Naive B cell (primary cell): Measurements from ENCODE around the gene PPARA. TPM values are rescaled to one million over a fixed set of nuclear protein-coding genes. Genes with fewer than 3 reads are reported as not detected.

Source experiments
- ATAC-seq, 2 donors: fragments of 150-1000 bp; cut with Tn5 transposase; 2 replicates each; pipeline ENCODE4 v1.10.0; 2021; ENCODE audit warnings: low read depth in 2 of 2, mild to moderate bottlenecking in 2 of 2, moderate library complexity in 2 of 2
- DNase-seq: peaks from one replicate; pipeline ENCODE4 v3.0.0; 2022
- H3K27ac Mint-ChIP-seq, 6 donors: one replicate each; pipeline ENCODE4 v1.8.0; 2020 to 2022; ENCODE audit warnings: mild to moderate bottlenecking in 6 of 6, mixed read lengths in 6 of 6, moderate library complexity in 5 of 6, inconsistent platforms in 2 of 6
- H3K27me3 Mint-ChIP-seq, 3 donors: one replicate each; pipeline ENCODE4 v1.8.0; 2021 to 2022; ENCODE audit warnings: mixed read lengths in 3 of 3, mild to moderate bottlenecking in 1 of 3
- H3K36me3 Mint-ChIP-seq, 2 donors: one replicate each; pipeline ENCODE4 v1.8.0; 2020 to 2022; ENCODE audit warnings: mixed read lengths in 2 of 2, inconsistent platforms in 1 of 2, mild to moderate bottlenecking in 1 of 2
- H3K4me1 Mint-ChIP-seq, 3 donors: one replicate each; pipeline ENCODE4 v1.8.0; 2020 to 2022; ENCODE audit warnings: mixed read lengths in 3 of 3, inconsistent platforms in 1 of 3, mild to moderate bottlenecking in 1 of 3, moderate library complexity in 1 of 3
- H3K4me3 Mint-ChIP-seq, 8 donors: one replicate each; pipeline ENCODE4 v1.8.0; 2020 to 2022; ENCODE audit warnings: mild to moderate bottlenecking in 8 of 8, mixed read lengths in 8 of 8, moderate library complexity in 8 of 8, inconsistent platforms in 2 of 8
- H3K9me3 Mint-ChIP-seq, 7 donors: one replicate each; pipeline ENCODE4 v1.8.0; 2020 to 2022; ENCODE audit warnings: mixed read lengths in 7 of 7, mild to moderate bottlenecking in 5 of 7, inconsistent platforms in 2 of 7, moderate library complexity in 1 of 7
- polyA plus RNA-seq, 6 donors: library from polyadenylated mRNA; unstranded; fragments of 300-500 nt; fragmentation: Illumina TruSeq; gene quantifications; one replicate each; pipeline ENCODE4 v1.2.3, GENCODE V29; 2021; ENCODE audit warnings: low read depth in 6 of 6

The PPARA gene
- polyA plus RNA-seq, 6 donors from 2014 or later, result 4.6 to 10.8 (median 7.0) TPM

DNA sequence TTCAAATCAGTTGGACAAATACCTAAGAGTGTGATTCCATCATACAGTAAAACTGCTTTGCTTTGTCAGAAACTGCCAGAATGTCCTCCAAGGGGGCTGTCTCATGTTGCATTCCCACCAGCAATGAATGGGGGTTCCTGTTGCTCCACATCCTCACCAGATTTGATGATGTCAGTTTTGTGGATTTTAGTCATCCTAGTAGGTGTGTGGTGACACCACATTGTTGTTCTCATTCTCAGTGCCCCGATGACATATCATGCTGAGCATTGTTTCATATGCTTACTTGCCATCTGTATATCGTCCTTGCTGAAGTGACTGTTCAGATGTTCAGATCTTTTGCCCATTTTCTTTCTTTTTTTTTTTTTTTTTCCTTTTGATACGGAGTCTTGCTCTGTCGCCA is 62.7 kb downstream of the PPARA start:
- ATAC-seq (no peak), DNase-seq (no peak)
- peaks cover 2 to 7% (median 6%) of the 10 kb centered on the region in 3 donors for H3K4me1 Mint-ChIP-seq
- H3K27ac Mint-ChIP-seq, result peak overlapping the region in 1 of 6 donors; percentile 64
- H3K4me3 Mint-ChIP-seq, result no peak overlapping the region
- H3K27me3 Mint-ChIP-seq, result no peaks in the 10 kb centered on the region
- peaks cover 7 to 15% (median 10%) of the 10 kb centered on the region in 7 donors for H3K9me3 Mint-ChIP-seq
- peaks cover 29 to 55% of the 10 kb centered on the region in 2 donors for H3K36me3 Mint-ChIP-seq

- ATAC-seq (no peak), DNase-seq (no peak)
- Mint-ChIP-seq H3K36me3 (peaks cover 23 to 46% of the 10 kb centered on the region in 2 donors), H3K4me3 (no peak overlapping the region), H3K4me1 (peaks cover 2 to 7% (median 6%) of the 10 kb centered on the region in 3 donors), H3K27ac (peak overlapping the region in 1 of 6 donors; percentile 47), H3K27me3 (no peaks in the 10 kb centered on the region), H3K9me3 (peaks cover 2 to 6% (median 4%) of the 10 kb centered on the region in 7 donors)
These were observed 63.8 kb downstream of the PPARA start for GRCh38 chr22:46214149-46214548.

- ATAC-seq (no peak), DNase-seq (no peak)
- peaks cover 23 to 46% of the 10 kb centered on the region in 2 donors for H3K36me3 Mint-ChIP-seq
- peaks cover 0 to 4% (median under 1%) of the 10 kb centered on the region in 7 donors for H3K9me3 Mint-ChIP-seq
- no peak overlapping the region for H3K27ac Mint-ChIP-seq
- no peak overlapping the region for H3K4me3 Mint-ChIP-seq
- no peaks in the 10 kb centered on the region for H3K27me3 Mint-ChIP-seq
- H3K4me1 Mint-ChIP-seq, result peaks cover 3 to 7% (median 6%) of the 10 kb centered on the region in 3 donors
These were observed 64.3 kb downstream of the PPARA start for GRCh38 chr22:46214616-46215015.

GRCh38 chr22:46219636-46220035 is 69.3 kb downstream of the PPARA start:
- H3K9me3 Mint-ChIP-seq, result no peaks in the 10 kb centered on the region
- no peak for ATAC-seq
- no peak overlapping the region for H3K27ac Mint-ChIP-seq
- peaks cover 12 to 25% of the 10 kb centered on the region in 2 donors for H3K36me3 Mint-ChIP-seq
- no peak for DNase-seq
- H3K27me3 Mint-ChIP-seq, result no peaks in the 10 kb centered on the region
- H3K4me1 Mint-ChIP-seq, result peaks cover 0 to 1% (median 0%) of the 10 kb centered on the region in 3 donors
- H3K4me3 Mint-ChIP-seq, result no peak overlapping the region

GRCh38 chr22:46220921-46221320 is 70.6 kb downstream of the PPARA start:
- ATAC-seq (no peak), DNase-seq (no peak)
- H3K27ac Mint-ChIP-seq, result peak overlapping the region in 1 of 6 donors; percentile 72
- H3K36me3 Mint-ChIP-seq, result peaks cover 12 to 26% of the 10 kb centered on the region in 2 donors
- H3K4me1 Mint-ChIP-seq, result peaks cover 0 to 4% (median 1%) of the 10 kb centered on the region in 3 donors
- H3K4me3 Mint-ChIP-seq, result peak overlapping the region in 1 of 8 donors; percentile 9
- no peaks in the 10 kb centered on the region for H3K27me3 Mint-ChIP-seq
- H3K9me3 Mint-ChIP-seq, result no peaks in the 10 kb centered on the region

DNA sequence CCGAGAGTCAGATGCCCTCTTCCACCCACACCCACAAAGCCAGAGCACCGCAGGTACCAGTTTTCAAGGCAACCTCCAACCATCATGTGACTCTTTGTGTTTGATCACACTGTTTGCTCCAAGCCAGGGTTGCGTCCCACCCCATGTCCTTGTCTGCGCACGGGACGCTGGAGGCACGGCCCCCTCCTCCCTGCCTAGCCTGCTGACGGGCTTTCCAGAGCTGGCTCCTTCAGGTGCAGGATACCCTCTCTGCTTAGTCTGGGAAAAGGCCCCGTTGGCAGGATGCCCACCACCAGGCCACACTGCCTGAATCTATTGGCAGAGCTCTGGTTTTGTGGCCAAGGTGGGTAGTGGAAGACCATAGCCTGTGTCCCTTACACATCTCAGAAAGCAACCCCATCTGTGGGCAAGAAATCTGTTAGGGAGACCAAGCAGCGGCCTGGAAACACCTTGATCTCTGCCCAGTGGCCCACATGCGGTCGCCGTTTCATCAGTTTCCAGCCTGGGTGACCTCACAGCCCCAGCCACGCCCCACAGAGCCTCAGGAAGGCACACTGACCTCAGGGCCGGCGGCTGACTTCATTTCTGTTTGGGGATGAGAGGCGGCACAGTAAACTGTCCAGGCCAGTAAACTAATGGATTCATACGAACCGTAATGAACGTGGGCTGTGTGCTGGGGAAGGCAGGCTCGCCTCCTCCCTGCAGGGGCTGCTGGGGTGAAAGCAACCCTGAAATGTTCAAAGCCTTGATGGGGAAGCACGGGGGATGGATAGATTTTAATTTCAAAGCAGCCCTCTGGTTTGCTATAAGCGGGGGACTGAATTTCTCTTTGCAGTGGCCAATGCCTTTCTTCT is 73.9 kb downstream of the PPARA start:
- Mint-ChIP-seq H3K27ac (no peak overlapping the region), H3K9me3 (no peaks in the 10 kb centered on the region), H3K36me3 (peaks cover 5 to 18% of the 10 kb centered on the region in 2 donors), H3K4me3 (no peak overlapping the region), H3K4me1 (peaks cover 0 to 5% (median 1%) of the 10 kb centered on the region in 3 donors), H3K27me3 (no peaks in the 10 kb centered on the region)
- DNase-seq (no peak), ATAC-seq (no peak)

- no peaks in the 10 kb centered on the region for H3K27me3 Mint-ChIP-seq
- peak overlapping the region in 1 of 6 donors; percentile 12 for H3K27ac Mint-ChIP-seq
These were observed 74.6 kb downstream of the PPARA start for GRCh38 chr22:46224898-46225290.

DNA sequence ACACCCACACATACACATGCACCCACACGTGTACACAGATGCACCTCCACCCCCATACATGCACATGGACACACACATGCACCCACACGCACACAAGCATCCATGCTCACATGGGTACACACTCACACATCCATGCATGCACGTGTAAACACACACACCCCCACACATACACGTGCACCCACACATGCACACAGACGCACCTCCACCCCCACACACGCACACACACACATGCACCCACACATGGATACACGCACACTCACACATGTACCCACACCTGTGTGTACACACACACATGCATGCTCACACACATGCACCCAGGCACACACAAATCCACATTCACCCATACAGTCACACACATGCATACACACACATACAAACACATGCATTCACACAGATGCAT is 75.3 kb downstream of the PPARA start:
- Mint-ChIP-seq H3K27ac (no peak overlapping the region), H3K4me1 (peaks cover 0 to 5% (median 0%) of the 10 kb centered on the region in 3 donors), H3K36me3 (peaks cover 0 to 14% of the 10 kb centered on the region in 2 donors), H3K4me3 (no peak overlapping the region), H3K27me3 (no peaks in the 10 kb centered on the region), H3K9me3 (no peaks in the 10 kb centered on the region)
- no peak for DNase-seq
- no peak for ATAC-seq

More at GRCh38 chr22:46224898-46225290, 74.6 kb downstream of the PPARA start:
- Mint-ChIP-seq H3K4me1 (peaks cover 0 to 5% (median 0%) of the 10 kb centered on the region in 3 donors), H3K4me3 (no peak overlapping the region), H3K36me3 (peaks cover 0 to 14% of the 10 kb centered on the region in 2 donors), H3K9me3 (no peaks in the 10 kb centered on the region)
- no peak for DNase-seq
- ATAC-seq, result no peak

DNA sequence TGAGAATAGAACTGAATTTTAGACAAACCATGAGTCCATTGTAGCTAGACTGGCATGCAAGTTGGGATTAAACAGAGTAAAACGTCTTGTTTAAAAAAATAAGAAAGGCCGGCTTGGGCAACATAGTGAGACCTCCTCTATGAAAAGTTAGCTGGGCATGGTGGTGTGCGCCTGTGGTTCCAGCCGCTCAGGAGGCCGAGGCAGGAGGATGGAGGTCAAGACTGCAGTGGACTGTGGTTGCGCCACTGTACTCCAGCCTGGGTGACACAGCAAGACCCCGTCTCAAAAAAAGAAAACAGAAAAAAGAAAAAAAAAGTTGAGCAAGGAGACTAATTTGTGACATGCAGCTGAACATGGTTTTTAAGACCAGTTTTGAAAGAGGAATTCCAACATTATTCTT is 76.3 kb downstream of the PPARA start:
- Mint-ChIP-seq H3K4me3 (no peak overlapping the region), H3K9me3 (no peaks in the 10 kb centered on the region), H3K36me3 (peaks cover 0 to 8% of the 10 kb centered on the region in 2 donors), H3K27ac (peak overlapping the region in 1 of 6 donors; percentile 44), H3K4me1 (peaks cover 0 to 5% (median 0%) of the 10 kb centered on the region in 3 donors), H3K27me3 (no peaks in the 10 kb centered on the region)
- DNase-seq, result no peak
- no peak for ATAC-seq

- no peak for DNase-seq
- H3K36me3 Mint-ChIP-seq, result peaks cover 0 to 8% of the 10 kb centered on the region in 2 donors
- ATAC-seq, result no peak
- no peaks in the 10 kb centered on the region for H3K27me3 Mint-ChIP-seq
- no peaks in the 10 kb centered on the region for H3K9me3 Mint-ChIP-seq
- no peak overlapping the region for H3K27ac Mint-ChIP-seq
- peaks cover 0 to 5% (median 3%) of the 10 kb centered on the region in 3 donors for H3K4me1 Mint-ChIP-seq
- no peak overlapping the region for H3K4me3 Mint-ChIP-seq
These were observed 79.4 kb downstream of the PPARA start for GRCh38 chr22:46229701-46230100.

DNA sequence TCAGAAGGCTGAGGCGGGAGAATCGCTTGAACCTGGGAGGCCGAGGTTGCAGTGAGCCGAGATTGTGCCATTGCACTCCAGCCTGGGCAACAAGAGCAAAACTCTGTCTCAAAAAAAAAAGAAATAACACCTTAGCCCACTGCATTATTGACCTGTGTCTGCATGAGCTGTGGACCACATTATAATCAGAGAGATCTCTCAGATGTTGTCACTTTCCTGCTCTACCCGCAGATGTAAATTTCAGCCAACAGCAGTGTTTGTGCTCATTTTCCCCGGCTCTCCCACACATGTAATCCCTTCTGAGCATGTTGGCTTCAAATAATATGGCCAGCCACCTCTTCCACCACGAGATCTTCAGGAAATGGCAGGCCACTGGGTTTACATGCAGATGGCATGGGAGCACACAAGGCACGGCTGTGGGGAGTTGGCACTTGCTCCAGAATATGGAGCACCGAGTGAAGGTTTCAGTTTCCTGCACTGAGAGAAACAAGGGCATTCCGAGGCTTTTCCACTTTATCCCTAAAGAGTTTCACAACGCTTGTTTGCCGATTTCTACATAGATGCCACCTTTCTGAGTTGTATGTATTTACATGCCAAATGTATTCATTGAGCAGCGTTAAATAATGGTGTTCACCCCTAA is 80.1 kb downstream of the PPARA start:
- no peak for DNase-seq
- Mint-ChIP-seq H3K27me3 (no peaks in the 10 kb centered on the region), H3K4me1 (peaks cover 0 to 5% (median 3%) of the 10 kb centered on the region in 3 donors), H3K9me3 (no peaks in the 10 kb centered on the region), H3K27ac (peak overlapping the region in 1 of 6 donors; percentile 49), H3K4me3 (peak overlapping the region in 1 of 8 donors; percentile 40), H3K36me3 (peaks cover 4 to 8% of the 10 kb centered on the region in 2 donors)
- ATAC-seq, result no peak

DNA sequence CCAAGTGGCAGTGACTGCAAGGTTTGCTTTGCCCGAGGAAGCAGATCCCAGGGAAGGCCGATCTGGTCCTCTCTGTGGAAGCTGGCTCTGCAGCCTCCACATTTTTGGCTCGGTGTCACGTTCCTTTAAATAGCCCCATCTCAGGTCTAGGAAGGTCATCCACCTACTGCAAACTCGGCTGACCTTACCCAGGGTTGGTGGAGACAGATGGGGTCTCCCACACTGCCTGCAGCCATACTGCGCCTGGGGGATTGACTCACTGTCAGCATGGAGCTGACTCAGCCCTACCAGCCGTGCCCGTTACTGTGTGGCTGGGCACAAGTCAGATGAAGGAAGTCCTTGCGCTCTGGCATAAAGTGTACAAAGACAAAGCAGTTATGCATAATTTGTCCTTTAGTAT is 82.9 kb downstream of the PPARA start:
- ATAC-seq, result no peak
- Mint-ChIP-seq H3K4me1 (peaks cover 0 to 5% (median 0%) of the 10 kb centered on the region in 3 donors), H3K4me3 (no peak overlapping the region), H3K27ac (no peak overlapping the region), H3K36me3 (peaks cover 0 to 15% of the 10 kb centered on the region in 2 donors), H3K27me3 (no peaks in the 10 kb centered on the region), H3K9me3 (no peaks in the 10 kb centered on the region)
- DNase-seq, result no peak

GRCh38 chr22:46234969-46235368 is 84.6 kb downstream of the PPARA start:
- DNase-seq, result no peak
- no peak for ATAC-seq
- no peaks in the 10 kb centered on the region for H3K9me3 Mint-ChIP-seq
- no peaks in the 10 kb centered on the region for H3K27me3 Mint-ChIP-seq
- H3K4me3 Mint-ChIP-seq, result no peak overlapping the region
- peaks cover 0 to 15% of the 10 kb centered on the region in 2 donors for H3K36me3 Mint-ChIP-seq
- H3K4me1 Mint-ChIP-seq, result peaks cover 6 to 17% (median 6%) of the 10 kb centered on the region in 3 donors
- no peak overlapping the region for H3K27ac Mint-ChIP-seq
